SK-N-SH (cell line): ENCODE data around the gene TASP1. TPM values are rescaled to one million over a fixed set of nuclear protein-coding genes. Genes with fewer than 3 reads are reported as not detected.

Experiments used
- CTCF ChIA-PET: fragments of 300-600, 350-600 bp; formaldehyde crosslinking; extraction: SDS; loops from one replicate; lab custom pipeline; 2021; lab: Yijun Ruan, JAX
- POLR2A ChIA-PET: fragments of 350-600 bp; sonication (Branson Sonifier 250); formaldehyde crosslinking; extraction: SDS; loops from one replicate; lab custom pipeline; 2020; ENCODE audit warnings: antibody characterized with exemption, inconsistent platforms; lab: Yijun Ruan, JAX
- DNase-seq: peaks from one replicate; pipeline ENCODE4 v3.0.0; 2012
- H2AFZ ChIP-seq: fragments of 200-600 bp; sonication (generic); 2 replicates; pipeline ENCODE4 v1.8.1; 2016; ENCODE audit warnings: antibody characterized with exemption, mild to moderate bottlenecking, low read depth
- H3F3A ChIP-seq: fragments of 200-600 bp; sonication (generic); replicated peaks from 2 replicates; pipeline ENCODE3; 2016; ENCODE audit warnings: antibody characterized with exemption, mild to moderate bottlenecking; ENCODE audit not compliant: insufficient read depth
- H3K27ac ChIP-seq, 2 experiments: fragments of 200-500 bp in 1 of 2; fragments of 200-600 bp in 1 of 2; sonication (Bioruptor generic) in 1 of 2; sonication (generic), shearing (Covaris generic) in 1 of 2; 2 replicates each; pipeline versions ENCODE4 v1.5.1 to v1.6.1; 2014 to 2016; ENCODE audit warnings: low read depth in 2 of 2, inconsistent platforms in 1 of 2, low read length in 1 of 2, mild to moderate bottlenecking in 1 of 2, mixed read lengths in 1 of 2
- H3K27me3 ChIP-seq: fragments of 200-600 bp; sonication (generic), shearing (Covaris generic); 2 replicates; pipeline ENCODE4 v1.6.1; 2016; ENCODE audit warnings: mixed run types; ENCODE audit not compliant: insufficient read depth
- H3K36me3 ChIP-seq, 2 experiments: fragments of 200-500 bp in 1 of 2; fragments of 200-600 bp in 1 of 2; sonication (Bioruptor generic) in 1 of 2; sonication (generic) in 1 of 2; replicated peaks in 1 of 2; 2 replicates each; pipeline versions ENCODE3 to v1.5.1; 2014 to 2016; ENCODE audit warnings: low read length in 1 of 2, mild to moderate bottlenecking in 1 of 2; ENCODE audit not compliant: insufficient read depth in 2 of 2, control insufficient read depth in 1 of 2
- H3K4me1 ChIP-seq, 2 experiments: fragments of 200-500 bp in 1 of 2; fragments of 200-600 bp in 1 of 2; sonication (Bioruptor generic) in 1 of 2; sonication (generic), shearing (Covaris generic) in 1 of 2; 2 replicates each; pipeline versions ENCODE4 v1.5.1 to v1.6.1; 2014 to 2016; ENCODE audit warnings: low read depth in 1 of 2, low read length in 1 of 2, mixed run types in 1 of 2; ENCODE audit not compliant: insufficient read depth in 2 of 2, control insufficient read depth in 1 of 2
- H3K4me2 ChIP-seq: fragments of 200-600 bp; sonication (generic), shearing (Covaris generic); 2 replicates; pipeline ENCODE4 v1.6.1; 2017; ENCODE audit warnings: mixed run types
- H3K4me3 ChIP-seq, 2 experiments: fragments of 200-500 bp in 1 of 2; fragments of 200-600 bp in 1 of 2; sonication (Bioruptor generic) in 1 of 2; sonication (generic), shearing (Covaris generic) in 1 of 2; 2 replicates each; pipeline versions ENCODE4 v1.5.1 to v1.8.1; 2014 to 2016; ENCODE audit warnings: low read depth in 2 of 2, inconsistent platforms in 1 of 2, low read length in 1 of 2, mild to moderate bottlenecking in 1 of 2, mixed read lengths in 1 of 2, moderate library complexity in 1 of 2
- H3K79me2 ChIP-seq: fragments of 200-600 bp; sonication (generic); 2 replicates; pipeline ENCODE4 v1.8.1; 2017; ENCODE audit warnings: mild to moderate bottlenecking; ENCODE audit not compliant: insufficient read depth
- H3K9ac ChIP-seq: fragments of 200-600 bp; sonication (generic); 2 replicates; pipeline ENCODE4 v1.6.1; 2017; ENCODE audit warnings: mixed run types
- H3K9me2 ChIP-seq: fragments of 200-600 bp; sonication (generic); 2 replicates; pipeline ENCODE4 v1.6.1; 2017; ENCODE audit warnings: mixed run types
- H3K9me3 ChIP-seq: fragments of 200-600 bp; sonication (generic); 2 replicates; pipeline ENCODE4 v1.6.1; 2017; ENCODE audit warnings: mixed run types, mild to moderate bottlenecking, moderate library complexity
- H4K20me1 ChIP-seq: fragments of 200-600 bp; sonication (generic); 2 replicates; pipeline ENCODE4 v1.6.1; 2017; ENCODE audit warnings: mild to moderate bottlenecking, mixed run types; ENCODE audit not compliant: insufficient read depth
- CTCF ChIP-seq: fragments of 200-600 bp; sonication (generic); IDR thresholded peaks from 2 replicates; pipeline ENCODE4 v1.6.1; 2017; ENCODE audit warnings: antibody characterized with exemption, mild to moderate bottlenecking, moderate library complexity
- ELF1 ChIP-seq: IDR thresholded peaks from 2 replicates; pipeline ENCODE4 v1.4.0; 2012
- FOXJ3 ChIP-seq: sonication (generic); formaldehyde crosslinking; IDR thresholded peaks from 2 replicates; pipeline ENCODE4 v1.5.1; 2020; ENCODE audit warnings: mild to moderate bottlenecking, missing genetic modification reagents
- GABPA ChIP-seq: IDR thresholded peaks from 2 replicates; pipeline ENCODE4 v1.4.0; 2012; ENCODE audit warnings: low read depth, mild to moderate bottlenecking
- GATA2 ChIP-seq: sonication (generic); formaldehyde crosslinking; IDR thresholded peaks from 2 replicates; pipeline ENCODE4 v1.5.0; 2020; ENCODE audit warnings: mild to moderate bottlenecking, missing genetic modification reagents
- JUND ChIP-seq: IDR thresholded peaks from 2 replicates; pipeline ENCODE4 v1.4.0; 2012
- MAX ChIP-seq: IDR thresholded peaks from 2 replicates; pipeline ENCODE4 v1.4.0; 2012; ENCODE audit warnings: low read depth
- MEF2A ChIP-seq: IDR thresholded peaks from 2 replicates; pipeline ENCODE4 v1.4.0; 2012; ENCODE audit warnings: low read depth, borderline replicate concordance
- MXI1 ChIP-seq: IDR thresholded peaks from 2 replicates; pipeline ENCODE4 v1.6.1; 2012; ENCODE audit warnings: mild to moderate bottlenecking, low read depth, low read length, improper control_type of control experiment
- NRF1 ChIP-seq: IDR thresholded peaks from 2 replicates; pipeline ENCODE4 v1.6.1; 2012; ENCODE audit warnings: low read depth, mild to moderate bottlenecking, low read length
- PBX3 ChIP-seq: IDR thresholded peaks from 2 replicates; pipeline ENCODE4; 2012
- POLR2AphosphoS5 ChIP-seq: IDR thresholded peaks from 2 replicates; pipeline ENCODE4 v1.6.1; 2012; ENCODE audit warnings: low read depth, low read length
- RCOR1 ChIP-seq: fragments of 150-350 bp; IDR thresholded peaks from 2 replicates; pipeline ENCODE4 v1.6.1; 2017; ENCODE audit warnings: antibody characterized with exemption, low read length
- RFX5 ChIP-seq: IDR thresholded peaks from 2 replicates; pipeline ENCODE4 v1.6.1; 2012; ENCODE audit warnings: mild to moderate bottlenecking, improper control_type of control experiment, low read length
- RXRA ChIP-seq: IDR thresholded peaks from 2 replicates; pipeline ENCODE4 v1.4.0; 2012; ENCODE audit warnings: low read depth, mild to moderate bottlenecking, borderline replicate concordance
- SIN3A ChIP-seq: IDR thresholded peaks from 2 replicates; pipeline ENCODE4 v1.6.1; 2012; ENCODE audit warnings: low read depth, mild to moderate bottlenecking, low read length, moderate library complexity, borderline replicate concordance
- TAF1 ChIP-seq: IDR thresholded peaks from 2 replicates; pipeline ENCODE4 v1.6.1; 2012; ENCODE audit warnings: low read depth, mild to moderate bottlenecking, low read length, moderate library complexity, borderline replicate concordance
- TCF12 ChIP-seq: IDR thresholded peaks from 2 replicates; pipeline ENCODE4 v1.4.0; 2012
- TEAD4 ChIP-seq: IDR thresholded peaks from 2 replicates; pipeline ENCODE4 v1.4.0; 2012; ENCODE audit warnings: mild to moderate bottlenecking, borderline replicate concordance; ENCODE audit not compliant: insufficient read depth
- USF1 ChIP-seq: IDR thresholded peaks from 2 replicates; pipeline ENCODE4 v1.4.0; 2012; ENCODE audit warnings: low read depth, borderline replicate concordance
- USF2 ChIP-seq: fragments of 150-350 bp; IDR thresholded peaks from 2 replicates; pipeline ENCODE4 v1.6.1; 2017; ENCODE audit warnings: antibody characterized with exemption, low read length, low read depth, borderline replicate concordance
- WGBS: methylation state at CpG from one replicate; pipeline ENCODE4 v1.1.6; 2017; ENCODE audit warnings: low lambda C conversion rate; 5-methylcytosine and 5-hydroxymethylcytosine counted together
- polyA plus RNA-seq, 3 experiments: library from polyadenylated mRNA; depleted of rRNA; stranded (reverse); fragments of >200 nt; gene quantifications; 2 replicates each; pipeline ENCODE4 v1.2.3, GENCODE V29; 2012

Gene TASP1
- polyA plus RNA-seq, 1 of the 3 experiments (the other 2 are of a cell fraction), result 5.9 TPM

GRCh38 chr20:13344671-13345070 is 294.1 kb downstream of the TASP1 start:
- H3K9me3 ChIP-seq, result no peaks in the 10 kb centered on the region
- no peaks in the 10 kb centered on the region for H3K4me1 ChIP-seq
- no peaks in the 10 kb centered on the region for H3K36me3 ChIP-seq
- no peak overlapping the region for H3K9ac ChIP-seq
- CTCF ChIA-PET, result no interaction called here
- no peaks in the 10 kb centered on the region for H3F3A ChIP-seq
- H3K27me3 ChIP-seq, result no peaks in the 10 kb centered on the region
- TF ChIP-seq RCOR1 (no peak), RFX5 (no peak), POLR2AphosphoS5 (no peak), SIN3A (no peak), NRF1 (no peak), TAF1 (no peak), RXRA (no peak), TCF12 (no peak), GABPA (no peak), CTCF (no peak)
- no peak overlapping the region for H3K27ac ChIP-seq
- 45% methylated on average over 9 of the region's 9 CpGs for WGBS
- H3K79me2 ChIP-seq, result no peaks in the 10 kb centered on the region
- H3K4me3 ChIP-seq, result no peak overlapping the region
- DNase-seq, result no peak
- no peak overlapping the region for H3K4me2 ChIP-seq
- no peak overlapping the region for H2AFZ ChIP-seq
- no peaks in the 10 kb centered on the region for H3K9me2 ChIP-seq
- POLR2A ChIA-PET, result no interaction called here
- H4K20me1 ChIP-seq, result no peaks in the 10 kb centered on the region

- CTCF ChIA-PET, result no interaction called here
- H4K20me1 ChIP-seq, result no peaks in the 10 kb centered on the region
- no peaks in the 10 kb centered on the region for H3K79me2 ChIP-seq
- H2AFZ ChIP-seq, result no peak overlapping the region
- H3K36me3 ChIP-seq, result no peaks in the 10 kb centered on the region
- H3K9me2 ChIP-seq, result no peaks in the 10 kb centered on the region
- TF ChIP-seq NRF1 (no peak), RFX5 (no peak), USF2 (no peak), FOXJ3 (CRISPR knock-in tag) (no peak), MAX (no peak), MEF2A (no peak), POLR2AphosphoS5 (no peak), PBX3 (no peak), GABPA (no peak), ELF1 (no peak), MXI1 (no peak), GATA2 (CRISPR knock-in tag) (no peak), TEAD4 (no peak), RCOR1 (no peak), JUND (no peak), USF1 (no peak)
- TF ChIP-seq, all 33 proteins: peak for 0
- DNase-seq, result no peak
- H3F3A ChIP-seq, result no peaks in the 10 kb centered on the region
- no peak overlapping the region for H3K4me2 ChIP-seq
- H3K27me3 ChIP-seq, result no peaks in the 10 kb centered on the region
- no peaks in the 10 kb centered on the region for H3K9me3 ChIP-seq
- H3K4me1 ChIP-seq, result no peaks in the 10 kb centered on the region
- no peak overlapping the region for H3K27ac ChIP-seq
- H3K4me3 ChIP-seq, result no peak overlapping the region
- WGBS, result 65% methylated on average over 12 of the region's 12 CpGs
- no peak overlapping the region for H3K9ac ChIP-seq
- POLR2A ChIA-PET, result no interaction called here
Measured at GRCh38 chr20:13342469-13343242, 296.1 kb downstream of the TASP1 start.
